GM19099 (cell line): ENCODE data around the gene TCF25.

Source experiments
- POLR2A ChIP-seq: IDR thresholded peaks from 3 replicates; pipeline ENCODE4 v1.6.1; 2011; ENCODE audit warnings: low read depth; ENCODE audit not compliant: insufficient read length; ENCODE audit errors: extremely low read depth

TCF25 gene

DNA sequence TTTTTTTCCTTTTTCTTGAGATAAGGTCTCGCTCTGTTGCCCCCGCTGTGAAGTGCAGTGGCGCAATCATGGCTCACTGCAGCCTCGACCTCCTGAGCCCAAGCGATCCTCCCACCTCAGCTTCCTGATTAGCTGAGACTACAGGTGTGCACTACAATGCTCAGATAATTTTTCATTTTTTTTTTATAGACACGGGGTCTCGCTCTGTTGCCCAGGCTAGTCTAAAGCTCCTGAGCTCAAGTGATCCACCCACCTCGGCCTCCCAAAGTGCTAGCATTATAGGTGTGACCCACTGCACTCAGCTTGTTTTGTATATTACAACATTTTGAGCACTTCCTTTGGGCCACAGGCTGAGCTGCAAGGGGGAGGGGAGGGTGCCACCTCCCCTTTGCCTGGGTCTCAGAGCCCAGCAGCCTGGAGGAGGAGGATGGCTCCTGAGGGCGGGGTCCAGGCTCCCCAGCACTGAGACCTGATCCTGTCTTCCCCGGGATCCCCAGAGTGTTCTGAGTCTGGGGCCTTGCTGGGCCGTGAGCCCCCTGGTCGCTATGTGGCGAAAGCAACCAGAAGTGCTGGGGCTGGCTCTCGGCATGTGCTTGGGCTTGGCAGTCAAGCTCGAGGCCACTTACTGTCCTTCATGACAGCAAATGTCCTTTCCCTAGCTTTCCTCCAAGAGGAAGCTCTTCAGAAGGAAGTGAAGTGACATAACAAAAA is 83.3 kb downstream of the TCF25 start:
- TF ChIP-seq POLR2A, result no peak

DNA sequence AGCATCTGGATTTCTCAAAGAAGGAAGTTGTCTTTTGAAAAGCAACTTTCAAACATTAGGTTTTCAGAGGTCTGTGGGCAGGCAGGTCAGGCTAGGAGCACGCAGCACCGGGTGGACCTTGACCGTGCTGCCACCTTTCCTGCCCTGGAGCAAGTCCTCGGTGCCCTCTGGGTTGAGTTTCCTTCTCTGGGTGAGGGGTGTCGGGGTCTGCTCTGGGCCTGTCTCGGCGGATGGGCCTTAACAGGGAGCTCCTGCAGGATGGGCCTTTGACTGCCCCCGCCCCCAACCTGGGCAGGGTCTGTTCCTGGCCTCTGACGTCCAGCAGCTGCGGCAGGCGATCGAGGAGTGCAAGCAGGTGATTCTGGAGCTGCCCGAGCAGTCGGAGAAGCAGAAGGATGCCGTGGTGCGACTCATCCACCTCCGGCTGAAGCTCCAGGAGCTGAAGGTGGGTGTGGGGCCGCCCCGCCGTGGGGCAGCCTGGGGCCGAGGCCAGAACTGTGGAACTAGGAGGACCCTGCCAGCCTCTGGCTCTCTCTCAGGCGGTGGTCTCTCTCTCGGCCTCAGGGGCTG is 83.9 kb downstream of the TCF25 start:
- TF ChIP-seq POLR2A, result no peak

DNA sequence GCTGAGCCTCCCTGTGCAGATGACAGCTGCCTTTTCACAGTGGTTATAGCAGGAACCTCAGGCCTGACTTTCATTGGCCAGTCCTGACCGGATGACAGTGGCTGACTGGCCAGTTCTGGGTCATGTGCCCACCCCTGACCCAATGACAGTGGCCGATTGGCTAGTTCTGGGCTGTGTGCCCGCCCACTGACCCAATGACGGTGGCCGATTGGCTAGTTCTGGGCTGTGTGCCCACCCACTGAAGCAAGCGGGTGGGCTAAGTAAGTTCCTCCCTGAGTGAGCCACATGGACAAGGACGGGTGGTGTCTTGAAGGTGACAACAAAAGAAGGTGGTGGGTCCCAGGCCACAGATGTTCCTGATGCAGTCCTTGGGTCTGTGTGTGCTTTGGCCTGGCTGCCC is 84.7 kb downstream of the TCF25 start:
- TF ChIP-seq POLR2A, result no peak

DNA sequence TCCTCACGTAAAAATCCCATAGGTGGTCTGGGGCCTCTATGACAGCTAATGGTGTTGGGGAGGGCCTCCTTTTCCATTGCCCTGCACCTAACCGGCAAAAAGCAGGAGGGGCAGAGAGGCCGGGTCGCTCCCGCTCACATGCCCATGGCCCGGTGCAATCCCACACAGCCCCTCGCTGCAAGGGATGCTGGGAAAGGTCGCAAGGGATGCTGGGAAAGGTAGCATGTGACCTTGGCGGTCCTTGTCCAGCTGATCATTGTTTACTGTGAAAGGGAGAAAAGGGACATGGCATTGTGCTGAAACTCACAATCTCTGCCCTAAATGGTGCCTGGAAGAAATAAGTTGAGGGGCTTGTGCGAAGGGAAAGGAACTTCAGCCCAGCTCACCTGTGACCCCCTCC is 85.2 kb downstream of the TCF25 start:
- TF ChIP-seq POLR2A, result no peak

DNA sequence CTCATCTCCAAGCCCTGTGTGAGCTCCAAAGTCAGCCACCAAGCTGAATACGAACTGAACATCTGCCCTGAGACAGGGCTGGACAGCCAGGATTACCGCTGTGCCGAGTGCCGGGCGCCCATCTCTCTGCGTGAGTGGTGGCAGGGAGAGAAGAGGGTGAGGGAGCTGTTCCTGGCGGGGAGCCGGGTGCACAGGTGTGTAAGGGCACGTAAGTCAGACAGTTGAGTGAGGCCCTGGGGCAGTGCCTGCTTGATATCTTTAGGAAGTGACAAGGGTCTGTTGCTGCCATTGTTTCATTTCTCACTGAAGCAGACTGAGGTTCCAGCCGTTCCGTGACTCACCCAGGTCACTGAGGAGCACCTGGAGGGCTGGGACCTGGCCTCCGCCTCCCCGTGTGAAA is 87.6 kb downstream of the TCF25 start:
- no peak for TF ChIP-seq POLR2A
